GM12892 (cell line): Measurements from ENCODE around the gene ZNF324.
"Not testable (repeated sequence)": the region's sequence is repeated elsewhere in the genome, so short reads cannot be mapped to it uniquely, and the experiment has no call there.

Source experiments
- DNase-seq: peaks from one replicate; pipeline ENCODE4 v3.0.0; 2011; ENCODE audit not compliant: insufficient read length
- FAIRE-seq: peaks from 2 replicates; lab custom pipeline; 2011; peaks lifted over from hg19 to GRCh38; lab: Jason Lieb, UNC
- POLR2A ChIP-seq: IDR thresholded peaks from 2 replicates; pipeline ENCODE4 v1.6.1; 2011; ENCODE audit warnings: low read depth, low read length, control low read depth
- POLR2AphosphoS5 ChIP-seq: IDR thresholded peaks from 2 replicates; pipeline ENCODE4 v1.6.1; 2011; ENCODE audit warnings: low read depth, low read length, control low read depth
- TAF1 ChIP-seq: IDR thresholded peaks from 2 replicates; pipeline ENCODE4 v1.6.1; 2011; ENCODE audit warnings: low read depth, mild to moderate bottlenecking, control low read depth, low read length, borderline replicate concordance

Gene ZNF324

GRCh38 chr19:58453743-58454142, 13.1 kb upstream of the ZNF324 start:
- FAIRE-seq (no peak), DNase-seq (no peak)
- TF ChIP-seq POLR2AphosphoS5 (no peak), TAF1 (no peak), POLR2A (no peak)

GRCh38 chr19:58455306-58455705, 11.6 kb upstream of the ZNF324 start:
- FAIRE-seq (no peak), DNase-seq (no peak)
- TF ChIP-seq POLR2A: no peak

GRCh38 chr19:58456111-58456510, 10.8 kb upstream of the ZNF324 start:
- no peak for FAIRE-seq

GRCh38 chr19:58460039-58460438, 6.8 kb upstream of the ZNF324 start:
- TF ChIP-seq POLR2AphosphoS5 (no peak), TAF1 (no peak), POLR2A (no peak)
- DNase-seq (no peak), FAIRE-seq (no peak)

More at GRCh38 chr19:58456111-58456510, 10.8 kb upstream of the ZNF324 start:
- DNase-seq: no peak
- TF ChIP-seq POLR2A: no peak
- TF ChIP-seq TAF1: no peak
- TF ChIP-seq POLR2AphosphoS5: no peak

- FAIRE-seq (no peak), DNase-seq (no peak)
- TF ChIP-seq POLR2AphosphoS5 (no peak), TAF1 (no peak), POLR2A (no peak)
Observed at GRCh38 chr19:58466089-58466759, 656 bp upstream of the ZNF324 start.

- no peak for FAIRE-seq
- DNase-seq: no peak
- no peak for TF ChIP-seq POLR2AphosphoS5
- TF ChIP-seq TAF1: no peak
- no peak for TF ChIP-seq POLR2A
Observed at GRCh38 chr19:58468216-58468839, 1.4 kb downstream of the ZNF324 start.

- no peak for FAIRE-seq
- no peak for DNase-seq
- no peak for TF ChIP-seq POLR2A
- no peak for TF ChIP-seq POLR2AphosphoS5
- TF ChIP-seq TAF1: no peak
Observed at GRCh38 chr19:58469241-58470013, 2.5 kb downstream of the ZNF324 start.

- FAIRE-seq, DNase-seq: not testable (repeated sequence)
Observed at GRCh38 chr19:58470837-58471543, 4.1 kb downstream of the ZNF324 start.

- TF ChIP-seq POLR2AphosphoS5 (no peak), TAF1 (no peak)
- DNase-seq (no peak), FAIRE-seq (no peak)
Observed at GRCh38 chr19:58471736-58472135, 4.9 kb downstream of the ZNF324 start.

GRCh38 chr19:58473775-58474174, 6.9 kb downstream of the ZNF324 start:
- TF ChIP-seq POLR2A: no peak
- no peak for TF ChIP-seq TAF1
- no peak for TF ChIP-seq POLR2AphosphoS5
- no peak for FAIRE-seq
- DNase-seq: no peak

- FAIRE-seq (no peak), DNase-seq (no peak)
- TF ChIP-seq POLR2A (no peak; the same call in 1 of the 2 replicates), TAF1 (no peak), POLR2AphosphoS5 (no peak)
Observed at GRCh38 chr19:58474291-58474996, 7.6 kb downstream of the ZNF324 start.
